HG03571 (cell line): ENCODE measurements around the gene RAP2C.
"Not testable (repeated sequence)": the region's sequence is repeated elsewhere in the genome, so short reads cannot be mapped to it uniquely, and the experiment has no call there.

Experiments used
- ATAC-seq: cut with Tn5 transposase; IDR thresholded peaks from one replicate; pipeline ENCODE4 v1.9.1; 2021; ENCODE audit not compliant: unreplicated experiment

The RAP2C gene

DNA sequence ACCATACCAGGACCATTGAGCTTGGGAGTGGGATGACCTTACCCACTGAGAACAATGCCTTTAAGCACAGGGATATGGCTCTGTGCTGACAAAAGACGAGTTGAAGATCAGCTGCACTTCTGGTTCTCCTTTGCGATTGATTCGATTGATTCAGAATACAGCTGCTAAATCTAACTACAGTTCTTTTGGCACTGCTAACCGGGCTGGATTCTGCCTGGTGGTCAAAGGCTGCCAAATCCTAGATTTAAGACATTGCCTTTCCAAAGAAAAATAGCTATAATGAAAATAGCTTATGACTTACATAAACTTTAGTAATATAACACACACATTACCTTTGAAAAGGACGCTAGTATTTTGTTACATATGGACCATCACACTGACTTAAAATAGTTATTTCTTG is 18.3 kb downstream of the RAP2C start:
- no peak for ATAC-seq

DNA sequence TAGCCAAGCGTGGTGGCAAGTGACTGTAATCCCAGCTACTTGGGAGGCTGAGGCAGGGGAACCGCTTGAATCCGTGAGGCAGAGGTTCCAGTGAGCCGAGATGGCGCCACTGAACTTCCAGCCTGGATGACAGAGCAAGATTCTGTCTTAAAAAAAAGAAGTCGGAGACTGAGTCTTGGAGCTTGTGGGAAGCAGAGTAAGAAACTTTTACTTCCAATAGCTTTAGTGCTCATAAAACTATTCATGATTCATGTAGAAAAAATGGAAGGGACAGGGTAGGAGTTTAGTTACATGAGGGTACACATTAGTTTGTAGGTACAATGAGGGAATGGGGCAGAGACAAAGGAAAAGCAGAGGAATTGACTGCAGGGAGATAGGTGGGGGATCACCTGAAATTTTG is 19.3 kb downstream of the RAP2C start:
- ATAC-seq, result no peak

- ATAC-seq, result no peak
Observed at GRCh38 chrX:132193872-132194574, 25.2 kb downstream of the RAP2C start.

DNA sequence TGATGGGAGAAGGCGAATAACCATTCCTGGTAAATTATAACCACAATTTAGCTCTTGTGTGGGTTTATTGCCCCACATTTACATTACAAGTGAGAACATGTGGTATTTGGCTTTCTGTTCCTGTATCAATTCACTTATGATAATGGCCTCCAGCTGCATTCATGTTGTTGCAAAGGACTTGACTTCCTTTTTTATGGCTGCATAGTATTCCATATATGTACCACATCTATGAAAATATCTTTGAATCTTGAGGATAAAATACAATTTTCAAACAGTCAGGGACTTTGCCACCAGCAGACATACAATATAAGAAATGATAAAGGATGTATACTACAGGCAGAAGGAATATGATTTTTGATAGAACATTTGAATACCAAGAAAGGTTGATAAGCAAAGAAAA is 27.3 kb downstream of the RAP2C start:
- ATAC-seq, result no peak

- no peak for ATAC-seq
Observed at GRCh38 chrX:132188175-132188574, 31.1 kb downstream of the RAP2C start.

- ATAC-seq, result no peak
Observed at GRCh38 chrX:132187451-132187850, 31.8 kb downstream of the RAP2C start.

DNA sequence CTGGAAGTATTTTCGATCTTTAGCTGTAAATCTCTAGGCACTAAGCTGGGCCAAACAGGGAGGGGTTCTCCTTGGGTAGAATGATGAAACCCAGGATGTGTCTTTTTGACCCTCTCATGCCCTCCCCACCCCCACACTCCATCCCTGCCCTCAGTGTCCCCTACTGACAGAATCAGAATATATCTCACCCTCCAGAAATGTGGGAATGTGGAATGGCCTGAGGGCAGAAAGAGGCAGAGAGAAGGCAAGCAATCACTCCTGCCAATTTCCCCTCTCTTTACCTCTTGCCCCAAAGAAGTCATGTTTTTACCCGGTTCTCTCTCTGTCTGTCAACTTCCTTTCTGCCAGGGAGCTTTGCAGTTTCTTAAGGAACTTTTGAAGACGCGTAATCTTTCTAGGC is 34.4 kb downstream of the RAP2C start:
- ATAC-seq, result no peak

GRCh38 chrX:132181364-132181763 is 37.9 kb downstream of the RAP2C start:
- ATAC-seq, result no peak

DNA sequence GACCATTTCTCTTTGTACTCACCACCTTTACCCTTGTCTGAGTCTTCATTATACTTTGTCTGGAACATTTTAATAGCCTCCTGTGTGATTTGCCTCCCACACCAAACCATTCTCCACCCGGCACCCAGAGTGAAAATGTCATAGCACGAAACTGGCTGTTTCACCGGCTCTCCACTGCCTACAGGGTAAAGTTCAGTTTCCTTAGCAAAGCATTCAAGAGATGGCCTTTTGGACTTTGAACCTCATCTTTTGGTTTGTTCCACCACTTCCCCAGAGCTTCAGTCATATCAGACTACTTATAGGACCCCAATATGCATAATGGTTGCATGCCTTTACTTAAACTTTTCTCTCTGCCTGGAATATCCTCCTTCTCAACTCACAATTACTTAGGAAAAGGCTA is 38.3 kb downstream of the RAP2C start:
- no peak for ATAC-seq

DNA sequence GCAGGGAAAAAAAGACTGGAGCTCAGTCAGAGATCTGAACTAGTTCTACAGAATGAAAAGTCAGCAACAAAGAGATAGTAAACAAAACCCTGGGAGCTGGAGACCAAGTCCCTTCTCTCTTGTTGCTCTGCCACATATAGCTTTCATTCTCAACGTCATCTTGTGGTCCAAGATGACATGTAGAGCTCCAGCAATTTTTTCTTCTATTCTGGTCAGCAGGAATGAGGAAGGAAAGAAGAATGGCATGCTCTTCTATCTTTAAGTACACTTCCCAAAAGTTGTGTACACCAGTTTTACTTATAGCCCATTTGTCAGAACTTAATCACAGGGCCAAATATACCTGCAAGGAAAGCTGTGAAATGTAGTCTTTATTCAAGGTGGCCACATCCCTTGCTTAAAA is 45.6 kb downstream of the RAP2C start:
- no peak for ATAC-seq

DNA sequence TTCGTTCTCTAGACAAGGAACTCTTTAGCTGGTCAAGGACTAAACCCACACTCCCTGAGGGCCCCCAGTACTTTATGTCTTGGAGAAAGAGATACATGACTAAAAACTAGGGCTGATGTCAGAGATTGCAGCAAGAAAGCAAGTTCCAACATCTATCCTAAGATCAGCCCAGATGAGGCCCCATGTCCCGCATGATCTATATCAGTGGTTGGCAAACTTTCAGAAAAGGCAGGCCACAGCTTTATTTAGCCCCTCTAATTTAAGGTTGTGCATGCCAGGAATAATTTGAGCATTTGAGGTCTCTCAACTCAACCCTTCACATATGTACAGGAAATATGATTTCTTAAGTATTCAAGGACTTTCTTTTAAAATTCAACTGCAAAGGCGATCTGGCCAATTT is 47.4 kb downstream of the RAP2C start:
- ATAC-seq, result no peak

- no peak for ATAC-seq
Observed at GRCh38 chrX:132171478-132171877, 47.8 kb downstream of the RAP2C start.

DNA sequence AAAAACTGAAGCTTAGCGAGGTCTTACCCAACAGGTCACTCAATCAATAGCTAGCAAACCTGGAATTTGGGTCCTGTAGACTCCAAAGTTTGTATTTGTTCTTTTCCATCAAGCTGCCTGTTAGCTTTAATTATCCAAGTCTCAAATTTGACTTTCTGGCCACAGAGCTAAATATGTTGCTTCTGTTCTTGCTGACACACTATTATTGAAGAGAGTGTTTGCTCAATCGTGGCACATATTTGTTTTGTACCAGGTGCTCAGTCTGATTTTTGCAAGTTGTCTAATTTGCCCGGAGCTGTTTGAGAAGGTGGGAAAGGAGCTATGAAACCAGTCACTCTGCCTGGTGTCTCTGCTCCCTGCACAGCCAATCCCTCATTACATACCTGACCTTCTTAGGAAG is 49.7 kb downstream of the RAP2C start:
- no peak for ATAC-seq

DNA sequence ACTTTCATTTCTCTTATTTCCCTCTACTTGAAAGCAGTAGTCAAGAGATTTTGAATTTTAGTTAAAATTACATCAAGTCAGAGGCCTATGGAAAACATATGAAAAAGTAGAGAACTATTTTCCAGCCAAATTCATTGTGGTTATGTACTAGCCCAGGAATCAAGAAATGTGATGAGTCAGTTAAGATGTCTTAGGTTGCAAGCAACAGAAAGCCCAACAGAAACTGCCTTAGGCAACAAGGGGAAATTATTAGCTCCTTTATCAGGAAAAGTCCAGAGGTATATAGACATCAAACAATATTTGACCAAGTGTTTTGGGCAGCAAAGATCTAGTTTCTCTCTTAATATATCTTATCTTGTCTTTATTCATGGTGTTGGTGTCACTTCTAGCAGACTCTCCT is 53.6 kb downstream of the RAP2C start:
- ATAC-seq, result no peak

GRCh38 chrX:132165005-132165404 is 54.2 kb downstream of the RAP2C start:
- ATAC-seq, result no peak

DNA sequence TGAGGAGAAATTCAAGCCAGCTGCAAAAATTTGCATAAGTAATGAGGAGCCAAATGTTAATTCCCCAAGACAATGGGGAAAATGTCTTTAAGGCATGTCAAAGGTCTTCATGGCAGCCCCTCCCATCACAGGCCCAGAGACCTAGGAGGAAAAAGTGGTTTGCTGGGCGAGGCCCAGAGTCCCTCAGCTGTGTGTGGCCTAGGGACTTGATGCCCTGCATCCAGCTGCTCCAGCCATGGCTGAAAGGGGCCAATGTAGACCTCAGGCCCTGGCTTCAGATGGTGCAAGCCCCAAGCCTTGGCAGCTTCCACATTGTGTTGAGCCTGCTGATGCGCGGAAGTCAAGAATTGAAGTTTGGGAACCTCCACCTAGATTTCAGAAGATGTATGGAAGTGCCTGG is 56.2 kb downstream of the RAP2C start:
- not testable (repeated sequence) for ATAC-seq

- no peak for ATAC-seq
Observed at GRCh38 chrX:132153166-132153565, 66.1 kb downstream of the RAP2C start.
